ENCODE results near the gene PARS2. TPM values are rescaled to one million over a fixed set of nuclear protein-coding genes. Genes with fewer than 3 reads are reported as not detected.
A peak's percentile ranks its signal among the peaks of the same experiment; 100 is the strongest.

The PARS2 gene
- total RNA-seq, 6 experiments from 2014 or later = 3.2 to 5.4 (median 4.0) TPM

- no peak overlapping the region for H3K4me3 ChIP-seq
- TF ChIP-seq CTCF (IDR thresholded peaks at IDR 0.05) (no peak), POLR2A (IDR thresholded peaks at IDR 0.05) (no peak)
- no peaks in the 10 kb centered on the region for H3K9me3 ChIP-seq
- WGBS (ENCODE audit: insufficient coverage, low coverage, low lambda C conversion rate, missing lambda C conversion rate) = 73% methylated on average over 3 of the region's 22 CpGs
- ATAC-seq = peak in 1 of 4 donors; percentile 7
- H3K4me1 ChIP-seq = no peaks in the 10 kb centered on the region
- no peaks in the 10 kb centered on the region for H3K27me3 ChIP-seq
- H3K36me3 ChIP-seq = peaks cover 0 to 11% (median 0%) of the 10 kb centered on the region in 4 donors
- H3K27ac ChIP-seq = no peak overlapping the region
- intact Hi-C loops (cut with DNase I) = no loop called here
- DNase-seq = no peak
These were observed 10.3 kb downstream of the PARS2 start for GRCh38 chr1:54754045-54754444.

- Histone ChIP-seq H3K27ac (no peak overlapping the region), H3K4me1 (no peaks in the 10 kb centered on the region), H3K36me3 (no peaks in the 10 kb centered on the region), H3K4me3 (no peak overlapping the region), H3K27me3 (no peaks in the 10 kb centered on the region), H3K9me3 (no peaks in the 10 kb centered on the region)
- TF ChIP-seq CTCF (IDR thresholded peaks at IDR 0.05) (no peak), POLR2A (IDR thresholded peaks at IDR 0.05) (no peak)
- no peak for DNase-seq
- 65% methylated on average over 4 of the region's 4 CpGs for WGBS (ENCODE audit: insufficient coverage, low coverage, low lambda C conversion rate, missing lambda C conversion rate)
- no peak for ATAC-seq
- intact Hi-C loops (cut with DNase I) = no loop called here
These were observed 12.9 kb downstream of the PARS2 start for GRCh38 chr1:54751426-54751825.

- no peaks in the 10 kb centered on the region for H3K36me3 ChIP-seq
- intact Hi-C loops (cut with DNase I) = no loop called here
- no peaks in the 10 kb centered on the region for H3K27me3 ChIP-seq
- 79% methylated on average over 3 of the region's 6 CpGs for WGBS (ENCODE audit: insufficient coverage, low coverage, low lambda C conversion rate, missing lambda C conversion rate)
- no peaks in the 10 kb centered on the region for H3K9me3 ChIP-seq
- ATAC-seq = no peak
- H3K4me3 ChIP-seq = no peak overlapping the region
- no peak for DNase-seq
- H3K4me1 ChIP-seq = no peaks in the 10 kb centered on the region
- TF ChIP-seq POLR2A (IDR thresholded peaks at IDR 0.05) (no peak), CTCF (IDR thresholded peaks at IDR 0.05) (no peak)
- no peak overlapping the region for H3K27ac ChIP-seq
These were observed 13.7 kb downstream of the PARS2 start for GRCh38 chr1:54750596-54750995.

GRCh38 chr1:54748094-54748835 lies 16.1 kb downstream of the PARS2 start:
- intact Hi-C loops (cut with DNase I) = no loop called here
- whole genome bisulfite sequencing (ENCODE audit: insufficient coverage, low coverage, low lambda C conversion rate, missing lambda C conversion rate) = no CpG with 5 or more reads among the region's 14 CpGs
- no peak for TF ChIP-seq POLR2A (IDR thresholded peaks at IDR 0.05)
- TF ChIP-seq CTCF (IDR thresholded peaks at IDR 0.05) = no peak
- DNase-seq (no peak), ATAC-seq (no peak)
- H3K9me3 ChIP-seq = no peaks in the 10 kb centered on the region
- H3K27ac ChIP-seq = no peak overlapping the region
- no peaks in the 10 kb centered on the region for H3K27me3 ChIP-seq
- H3K4me1 ChIP-seq = no peaks in the 10 kb centered on the region
- H3K36me3 ChIP-seq = no peaks in the 10 kb centered on the region
- no peak overlapping the region for H3K4me3 ChIP-seq

Measured in right lobe of liver (tissue), 6 donors.